Mammary epithelial cell (primary cell): ENCODE data around the gene PRKCQ.

ENCODE experiments used
- EZH2 ChIP-seq: IDR thresholded peaks from 2 replicates; pipeline ENCODE4 v1.6.1; 2012; ENCODE audit warnings: low read length, inconsistent platforms, borderline replicate concordance
- TF ChIP-seq, protein P1 (sequence below), 2 donors: IDR thresholded peaks in 1 of 2; conservative IDR thresholded peaks in 1 of 2; 2 replicates each; pipeline ENCODE4 v1.5.1; 2011 to 2012; ENCODE audit warnings: inconsistent platforms in 2 of 2, low read length in 2 of 2, mild to moderate bottlenecking in 2 of 2, control low read depth in 1 of 2, low read depth in 1 of 2; ENCODE audit not compliant: insufficient read depth in 1 of 2; ENCODE audit errors: extremely low read depth in 1 of 2

DNA sequence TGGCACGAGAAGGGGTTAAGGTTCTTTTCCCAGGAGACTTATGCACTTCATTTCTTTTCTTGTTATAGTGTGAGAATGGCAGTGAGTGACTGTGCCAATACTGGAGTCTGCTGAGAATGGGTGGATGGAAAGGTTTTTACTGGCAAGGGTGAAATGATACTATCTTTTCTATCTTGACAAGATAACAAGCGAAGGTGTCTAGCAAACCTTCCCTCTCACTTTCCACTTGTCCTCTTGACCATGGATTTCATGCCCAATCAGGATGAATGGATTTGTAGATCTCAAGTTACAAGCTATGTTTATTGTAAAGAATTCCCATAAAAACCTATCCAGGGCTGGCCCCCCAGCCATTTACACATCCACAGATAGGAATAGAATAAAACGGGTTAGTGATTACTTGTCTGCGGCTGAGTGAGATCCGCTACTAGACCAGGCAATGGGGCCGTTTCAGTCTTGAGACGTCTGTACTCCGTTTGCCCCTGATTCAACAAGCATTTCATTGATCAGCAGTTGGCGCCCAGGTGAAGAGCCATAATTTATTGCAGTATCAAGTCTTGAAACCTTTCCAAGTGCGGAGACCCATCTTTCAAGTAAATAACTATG is 152.6 kb downstream of the PRKCQ start:
- TF ChIP-seq, protein P1, sequence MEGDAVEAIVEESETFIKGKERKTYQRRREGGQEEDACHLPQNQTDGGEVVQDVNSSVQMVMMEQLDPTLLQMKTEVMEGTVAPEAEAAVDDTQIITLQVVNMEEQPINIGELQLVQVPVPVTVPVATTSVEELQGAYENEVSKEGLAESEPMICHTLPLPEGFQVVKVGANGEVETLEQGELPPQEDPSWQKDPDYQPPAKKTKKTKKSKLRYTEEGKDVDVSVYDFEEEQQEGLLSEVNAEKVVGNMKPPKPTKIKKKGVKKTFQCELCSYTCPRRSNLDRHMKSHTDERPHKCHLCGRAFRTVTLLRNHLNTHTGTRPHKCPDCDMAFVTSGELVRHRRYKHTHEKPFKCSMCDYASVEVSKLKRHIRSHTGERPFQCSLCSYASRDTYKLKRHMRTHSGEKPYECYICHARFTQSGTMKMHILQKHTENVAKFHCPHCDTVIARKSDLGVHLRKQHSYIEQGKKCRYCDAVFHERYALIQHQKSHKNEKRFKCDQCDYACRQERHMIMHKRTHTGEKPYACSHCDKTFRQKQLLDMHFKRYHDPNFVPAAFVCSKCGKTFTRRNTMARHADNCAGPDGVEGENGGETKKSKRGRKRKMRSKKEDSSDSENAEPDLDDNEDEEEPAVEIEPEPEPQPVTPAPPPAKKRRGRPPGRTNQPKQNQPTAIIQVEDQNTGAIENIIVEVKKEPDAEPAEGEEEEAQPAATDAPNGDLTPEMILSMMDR (conservative IDR thresholded peaks at IDR 0.05 in 1 of 2, IDR thresholded peaks at IDR 0.05 in 1 of 2; ENCODE audit: extremely low read depth in 1 of 2, insufficient read depth in 1 of 2, low read depth in 1 of 2, low read length in 2 of 2), result no peak
- TF ChIP-seq EZH2, result no peak
